KOPT-K1 (cell line): ENCODE results near the gene TMEM8B.
"Not testable (repeated sequence)": the region's sequence is repeated elsewhere in the genome, so short reads cannot be mapped to it uniquely, and the experiment has no call there.

Experiments used
- H3K27ac ChIP-seq: fragments of 200-600 bp; sonication (generic); 2 replicates; pipeline ENCODE4 v1.5.1; 2016; ENCODE audit warnings: antibody characterized with exemption, mild to moderate bottlenecking, low read depth, low read length; ENCODE audit not compliant: poor library complexity, severe bottlenecking
- H3K36me3 ChIP-seq: fragments of 200-600 bp; sonication (generic); 2 replicates; pipeline ENCODE4 v1.5.1; 2017; ENCODE audit warnings: antibody characterized with exemption, mild to moderate bottlenecking, low read length, moderate library complexity; ENCODE audit not compliant: insufficient read depth
- H3K9me3 ChIP-seq: fragments of 200-600 bp; sonication (generic); 2 replicates; pipeline ENCODE4 v1.5.1; 2017; ENCODE audit warnings: antibody characterized with exemption, low read length, mild to moderate bottlenecking; ENCODE audit not compliant: insufficient read depth, poor library complexity, severe bottlenecking

Gene TMEM8B

GRCh38 chr9:35861161-35861897 lies 32.3 kb downstream of the TMEM8B start:
- H3K36me3 ChIP-seq = no peaks in the 10 kb centered on the region

GRCh38 chr9:35862328-35862727 lies 33.3 kb downstream of the TMEM8B start:
- H3K9me3 ChIP-seq = no peaks in the 10 kb centered on the region
- H3K36me3 ChIP-seq = no peaks in the 10 kb centered on the region

More at GRCh38 chr9:35861161-35861897, 32.3 kb downstream of the TMEM8B start:
- Histone ChIP-seq H3K9me3 (no peaks in the 10 kb centered on the region), H3K27ac (no peak overlapping the region)

GRCh38 chr9:35863583-35863982 lies 34.6 kb downstream of the TMEM8B start:
- no peak overlapping the region for H3K27ac ChIP-seq
- no peaks in the 10 kb centered on the region for H3K9me3 ChIP-seq
- no peaks in the 10 kb centered on the region for H3K36me3 ChIP-seq

More at GRCh38 chr9:35862328-35862727, 33.3 kb downstream of the TMEM8B start:
- H3K27ac ChIP-seq = no peak overlapping the region

GRCh38 chr9:35864695-35865255 lies 35.7 kb downstream of the TMEM8B start:
- Histone ChIP-seq H3K36me3 (no peaks in the 10 kb centered on the region), H3K9me3 (no peaks in the 10 kb centered on the region), H3K27ac (no peak overlapping the region)

GRCh38 chr9:35867538-35867937 lies 38.5 kb downstream of the TMEM8B start:
- no peak overlapping the region for H3K27ac ChIP-seq
- H3K36me3 ChIP-seq = no peaks in the 10 kb centered on the region
- H3K9me3 ChIP-seq = no peaks in the 10 kb centered on the region

- H3K9me3 ChIP-seq = no peaks in the 10 kb centered on the region
- no peak overlapping the region for H3K27ac ChIP-seq
- no peaks in the 10 kb centered on the region for H3K36me3 ChIP-seq
Measured at GRCh38 chr9:35868933-35869332, 39.9 kb downstream of the TMEM8B start.

GRCh38 chr9:35869621-35870216 lies 40.7 kb downstream of the TMEM8B start:
- Histone ChIP-seq H3K9me3 (no peaks in the 10 kb centered on the region), H3K27ac (no peak overlapping the region), H3K36me3 (no peaks in the 10 kb centered on the region)

- Histone ChIP-seq H3K36me3 (no peaks in the 10 kb centered on the region), H3K9me3 (peaks cover 2% of the 10 kb centered on the region), H3K27ac (no peak within 1 kb of the TSS)
Measured at GRCh38 chr9:35870351-35870923, 41.4 kb downstream of the TMEM8B start, which contains the start of gene OR13J1. Gene OR13J1 (minus strand): TSS chr9:35870401. CDS start chr9:35870401, 0 bp downstream.

GRCh38 chr9:35871545-35871944 lies 42.5 kb downstream of the TMEM8B start:
- Histone ChIP-seq H3K36me3 (no peaks in the 10 kb centered on the region), H3K27ac (no peak overlapping the region), H3K9me3 (peaks cover 9% of the 10 kb centered on the region)

- no peaks in the 10 kb centered on the region for H3K36me3 ChIP-seq
- H3K9me3 ChIP-seq = peaks cover 19% of the 10 kb centered on the region
- no peak overlapping the region for H3K27ac ChIP-seq
Measured at GRCh38 chr9:35872505-35872904, 43.5 kb downstream of the TMEM8B start.

- Histone ChIP-seq H3K36me3 (no peaks in the 10 kb centered on the region), H3K27ac (no peak overlapping the region), H3K9me3 (peaks cover 6% of the 10 kb centered on the region)
Measured at GRCh38 chr9:35882263-35882848, 53.3 kb downstream of the TMEM8B start.

- Histone ChIP-seq H3K36me3 (no peaks in the 10 kb centered on the region), H3K27ac (no peak overlapping the region), H3K9me3 (no peaks in the 10 kb centered on the region)
Measured at GRCh38 chr9:35882996-35883395, 54.0 kb downstream of the TMEM8B start.

GRCh38 chr9:35884908-35885307 lies 55.9 kb downstream of the TMEM8B start:
- H3K9me3 ChIP-seq, H3K36me3 ChIP-seq, H3K27ac ChIP-seq: not testable (repeated sequence)

GRCh38 chr9:35891646-35892045 lies 62.6 kb downstream of the TMEM8B start:
- no peak overlapping the region for H3K27ac ChIP-seq
- no peaks in the 10 kb centered on the region for H3K36me3 ChIP-seq
- H3K9me3 ChIP-seq = no peaks in the 10 kb centered on the region

GRCh38 chr9:35892051-35892450 lies 63.0 kb downstream of the TMEM8B start:
- Histone ChIP-seq H3K9me3 (no peaks in the 10 kb centered on the region), H3K36me3 (no peaks in the 10 kb centered on the region), H3K27ac (no peak overlapping the region)
